NCI-H1417 treated with DMSO at 0.1 percent for 48 hours (cell line): ENCODE results near the gene POLR1A.

Experiments used
- DNase-seq: peaks from one replicate; lab custom pipeline; 2025; lab: John Stamatoyannopoulos, UW

POLR1A gene

GRCh38 chr2:86064006-86064405 lies 41.7 kb downstream of the POLR1A start:
- no peak for DNase-seq

- no peak for DNase-seq
These were observed 43.6 kb downstream of the POLR1A start for GRCh38 chr2:86062043-86062442.

- no peak for DNase-seq
These were observed 48.9 kb downstream of the POLR1A start for GRCh38 chr2:86056590-86057331.

GRCh38 chr2:86055314-86055713 lies 50.4 kb downstream of the POLR1A start:
- DNase-seq, result no peak

- DNase-seq, result no peak
These were observed 51.1 kb downstream of the POLR1A start for GRCh38 chr2:86054535-86055082.

GRCh38 chr2:86053166-86053565 lies 52.5 kb downstream of the POLR1A start:
- no peak for DNase-seq

- DNase-seq, result no peak
These were observed 53.0 kb downstream of the POLR1A start for GRCh38 chr2:86052676-86053075.

- DNase-seq, result no peak
These were observed 53.4 kb downstream of the POLR1A start for GRCh38 chr2:86052265-86052664.

- DNase-seq, result no peak
These were observed 55.4 kb downstream of the POLR1A start for GRCh38 chr2:86050301-86050700.

GRCh38 chr2:86049529-86049928 lies 56.2 kb downstream of the POLR1A start:
- no peak for DNase-seq

GRCh38 chr2:86048888-86049287 lies 56.8 kb downstream of the POLR1A start:
- DNase-seq, result no peak

- no peak for DNase-seq
These were observed 57.3 kb downstream of the POLR1A start for GRCh38 chr2:86048383-86048701.

GRCh38 chr2:86047575-86048382 lies 57.9 kb downstream of the POLR1A start:
- no peak for DNase-seq

GRCh38 chr2:86045541-86045940 lies 60.1 kb downstream of the POLR1A start:
- no peak for DNase-seq

- no peak for DNase-seq
These were observed 61.1 kb downstream of the POLR1A start for GRCh38 chr2:86044614-86045013.

- DNase-seq, result no peak
These were observed 61.6 kb downstream of the POLR1A start for GRCh38 chr2:86044045-86044444.

GRCh38 chr2:86042256-86043168 lies 63.2 kb downstream of the POLR1A start:
- no peak for DNase-seq

GRCh38 chr2:86039963-86040655 lies 65.6 kb downstream of the POLR1A start:
- no peak for DNase-seq

GRCh38 chr2:86039178-86039962 lies 66.3 kb downstream of the POLR1A start:
- no peak for DNase-seq

- DNase-seq, result no peak
These were observed 67.2 kb downstream of the POLR1A start for GRCh38 chr2:86038291-86039081.
